GM03348 (cell line): ENCODE results near the gene CLTB.

Experiments used
- DNase-seq: peaks from one replicate; pipeline ENCODE4 v3.0.0; 2012; ENCODE audit warnings: low spot score

CLTB gene

GRCh38 chr5:176352116-176352878 is 64.0 kb downstream of the CLTB start:
- no peak for DNase-seq

DNA sequence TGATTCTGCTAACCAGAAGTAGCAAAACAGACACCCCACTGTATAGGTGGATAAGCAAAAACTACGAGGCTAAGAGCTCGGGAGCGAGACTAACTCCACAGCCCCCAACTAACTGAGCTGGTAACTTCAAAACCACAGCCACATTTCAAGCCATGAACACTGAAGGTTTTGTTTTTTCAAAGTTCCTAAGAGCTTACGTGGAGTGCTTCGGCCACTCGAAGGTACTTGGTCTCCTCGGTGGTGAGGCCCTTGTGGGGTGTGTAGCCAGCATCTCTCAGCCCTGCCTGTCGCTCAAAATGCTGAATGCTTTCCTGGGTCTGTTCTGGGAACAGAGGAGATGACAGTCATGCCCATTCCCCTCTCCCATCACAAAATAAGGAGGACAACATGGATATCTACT is 65.9 kb downstream of the CLTB start:
- DNase-seq, result no peak

GRCh38 chr5:176342766-176343458 is 73.4 kb downstream of the CLTB start:
- no peak for DNase-seq
